ENCODE data around the gene IGF2BP3. TPM values are rescaled to one million over a fixed set of nuclear protein-coding genes. Genes with fewer than 3 reads are reported as not detected.

The IGF2BP3 gene
- total RNA-seq, 1 donor from 2014 or later, result 2.2 TPM

DNA sequence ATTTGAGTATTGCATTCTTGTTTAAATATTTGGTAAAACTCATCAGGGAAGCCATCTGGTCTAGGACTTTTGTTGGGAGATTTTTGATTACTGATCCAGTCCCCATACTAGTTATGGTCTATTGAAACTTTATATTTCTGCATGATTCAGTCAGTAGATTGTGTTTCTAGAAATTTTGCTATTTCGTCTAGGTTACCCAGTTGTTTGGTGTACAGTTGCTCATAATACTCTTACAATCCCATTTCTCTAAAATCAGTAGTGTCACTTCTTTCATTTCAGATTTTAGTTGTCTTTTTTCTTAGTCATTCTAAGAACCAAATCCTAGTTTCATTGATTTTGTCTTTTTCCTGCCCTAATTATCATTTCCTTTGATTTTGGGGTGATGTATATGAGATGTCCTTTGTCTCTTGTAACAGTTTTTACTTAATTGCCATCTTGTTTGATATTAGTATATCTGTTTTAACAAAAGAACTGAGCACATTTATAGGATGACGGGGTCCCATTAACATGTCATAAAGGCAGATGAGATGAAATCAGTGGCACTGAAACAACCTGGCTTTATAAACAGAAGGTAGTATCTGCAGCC, 163.3 kb downstream of the IGF2BP3 start:
- intact Hi-C loops (cut with micrococcal nuclease), result loop anchor here (10.0 kb wide), 1 partner anchor 1882 kb away; the partner anchor contains the start of gene SP4

DNA sequence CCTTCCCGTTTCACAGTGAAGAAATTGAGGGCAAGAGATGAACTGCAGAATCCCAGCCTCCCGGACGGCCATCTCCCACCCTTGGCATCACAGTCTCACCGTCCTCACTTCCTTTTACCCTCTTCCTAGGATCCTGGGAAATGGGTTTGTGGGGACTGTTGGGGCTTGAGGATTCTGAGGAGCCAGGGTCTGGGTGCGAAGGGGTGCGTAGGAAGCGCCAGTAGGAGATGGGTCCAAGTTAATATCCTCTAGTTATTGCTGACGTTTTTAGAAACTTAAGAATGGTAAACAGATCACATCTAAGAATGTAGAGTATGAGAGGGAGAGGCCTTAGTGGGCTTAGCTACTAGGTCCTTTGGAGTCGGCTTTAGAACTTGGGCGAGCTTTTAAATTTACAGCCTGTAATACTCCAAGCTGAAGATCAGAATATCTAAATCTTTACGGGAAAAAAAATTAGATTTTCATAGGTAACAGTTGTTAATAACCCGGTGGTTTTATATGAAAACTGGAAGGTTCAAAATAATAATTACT, 170.5 kb downstream of the IGF2BP3 start:
- intact Hi-C loops (cut with micrococcal nuclease), result loop anchor here (1.0 to 10.0 kb wide), 13 partner anchors 11 to 1875 kb away; partner anchors contain the start of genes CCDC126, HYCC1, KLHL7 and NUP42

DNA sequence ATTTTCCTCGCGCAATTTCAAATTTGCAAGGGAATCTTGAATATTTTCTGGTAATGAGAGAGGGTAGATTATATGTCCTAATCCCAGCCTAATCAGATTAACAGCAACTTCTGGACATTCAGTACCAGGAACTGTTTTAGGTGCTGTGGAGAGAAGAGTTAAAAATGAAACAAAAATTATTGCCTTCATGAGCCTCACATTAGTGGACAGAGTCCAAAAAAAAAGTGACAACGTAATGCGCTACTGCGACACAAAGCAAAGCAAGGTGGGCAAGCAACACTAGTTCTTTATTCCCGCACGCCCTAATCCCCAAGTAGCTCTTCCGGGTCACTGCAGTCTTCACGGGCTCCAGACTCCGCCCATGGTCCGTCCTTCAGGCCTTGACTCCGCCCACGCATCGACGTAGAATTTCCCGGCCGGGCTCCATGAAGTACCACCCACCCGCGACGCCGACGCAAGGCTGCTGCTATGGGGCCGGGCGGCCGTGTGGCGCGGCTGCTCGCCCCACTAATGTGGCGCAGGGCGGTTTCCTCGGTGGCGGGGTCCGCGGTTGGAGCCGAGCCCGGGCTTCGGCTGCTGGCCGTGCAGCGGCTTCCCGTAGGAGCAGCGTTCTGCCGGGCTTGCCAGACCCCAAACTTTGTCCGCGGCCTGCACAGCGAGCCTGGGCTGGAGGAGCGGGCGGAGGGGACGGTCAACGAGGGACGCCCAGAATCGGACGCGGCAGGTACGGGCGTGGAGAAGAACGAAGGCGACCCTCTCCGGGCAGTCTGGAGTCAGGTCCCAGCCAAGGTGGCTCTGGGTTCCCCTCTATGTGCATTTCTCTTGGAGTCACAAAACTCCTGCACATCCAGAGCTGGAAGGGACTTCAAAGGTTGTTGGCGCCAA, 171.2 kb downstream of the IGF2BP3 start, which contains the start of gene MALSU1:
MALSU1 (plus strand) TSS at position 455 of the 885 bp plus-strand sequence; CDS start at position 469, 14 bp downstream.
- intact Hi-C loops (cut with micrococcal nuclease), result loop anchor here (1.0 to 2.0 kb wide), 12 partner anchors 10 to 476 kb away; partner anchors contain the start of genes CCDC126, HYCC1, KLHL7 and NUP42

DNA sequence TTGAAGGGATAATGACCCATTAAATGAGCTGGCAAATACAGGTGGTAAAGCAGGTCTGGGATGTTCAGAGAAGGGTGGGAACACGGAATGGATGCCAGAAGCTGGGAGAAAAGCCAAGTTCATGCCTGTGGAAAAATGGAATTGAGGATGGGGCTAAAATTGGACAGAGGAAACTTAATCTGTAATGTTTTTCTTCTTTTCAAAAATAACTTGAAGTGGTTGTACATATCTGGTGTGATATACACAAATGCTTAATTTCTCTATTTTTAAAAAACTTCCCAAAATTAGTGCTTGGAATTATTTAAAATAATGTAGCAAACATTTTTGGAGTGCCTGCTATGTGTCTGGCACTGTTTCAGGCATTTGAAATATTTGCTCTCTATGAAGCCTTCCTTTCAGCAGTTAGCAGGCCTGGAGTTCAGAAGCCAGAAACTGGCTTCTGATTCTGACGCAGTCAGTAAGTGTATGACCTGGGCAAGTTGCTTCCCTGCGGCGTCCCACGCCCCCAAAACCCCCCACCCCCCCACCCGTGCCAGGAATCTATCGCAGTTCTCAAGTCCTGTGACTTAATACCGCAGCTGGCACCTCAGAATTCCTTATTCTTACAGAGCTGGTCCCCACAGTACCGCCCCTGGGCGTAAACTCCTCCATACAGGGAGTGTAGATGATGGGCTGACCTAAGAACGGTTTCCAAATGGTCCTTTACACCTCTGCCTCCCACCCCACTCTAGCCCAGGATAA, 172.0 kb downstream of the IGF2BP3 start:
- intact Hi-C loops (cut with micrococcal nuclease), result loop anchor here (2.0 kb wide), 1 partner anchor 476 kb away; the partner anchor contains the start of gene TOMM7

DNA sequence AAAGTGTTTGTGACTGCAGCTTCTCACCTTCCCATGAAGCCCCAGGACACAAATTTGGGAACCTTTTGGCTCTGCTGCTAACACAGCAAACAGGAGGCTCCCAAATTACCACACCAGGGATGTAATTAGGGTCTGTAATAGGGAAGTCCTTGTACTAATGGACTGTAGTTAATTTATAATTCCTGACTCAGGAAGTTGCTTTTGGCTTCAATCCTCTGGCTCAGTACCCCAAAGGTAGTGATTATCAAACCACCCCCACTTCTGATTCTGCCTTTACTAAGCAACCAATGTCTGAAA, 174.9 kb downstream of the IGF2BP3 start:
- intact Hi-C loops (cut with micrococcal nuclease), result no loop called here

DNA sequence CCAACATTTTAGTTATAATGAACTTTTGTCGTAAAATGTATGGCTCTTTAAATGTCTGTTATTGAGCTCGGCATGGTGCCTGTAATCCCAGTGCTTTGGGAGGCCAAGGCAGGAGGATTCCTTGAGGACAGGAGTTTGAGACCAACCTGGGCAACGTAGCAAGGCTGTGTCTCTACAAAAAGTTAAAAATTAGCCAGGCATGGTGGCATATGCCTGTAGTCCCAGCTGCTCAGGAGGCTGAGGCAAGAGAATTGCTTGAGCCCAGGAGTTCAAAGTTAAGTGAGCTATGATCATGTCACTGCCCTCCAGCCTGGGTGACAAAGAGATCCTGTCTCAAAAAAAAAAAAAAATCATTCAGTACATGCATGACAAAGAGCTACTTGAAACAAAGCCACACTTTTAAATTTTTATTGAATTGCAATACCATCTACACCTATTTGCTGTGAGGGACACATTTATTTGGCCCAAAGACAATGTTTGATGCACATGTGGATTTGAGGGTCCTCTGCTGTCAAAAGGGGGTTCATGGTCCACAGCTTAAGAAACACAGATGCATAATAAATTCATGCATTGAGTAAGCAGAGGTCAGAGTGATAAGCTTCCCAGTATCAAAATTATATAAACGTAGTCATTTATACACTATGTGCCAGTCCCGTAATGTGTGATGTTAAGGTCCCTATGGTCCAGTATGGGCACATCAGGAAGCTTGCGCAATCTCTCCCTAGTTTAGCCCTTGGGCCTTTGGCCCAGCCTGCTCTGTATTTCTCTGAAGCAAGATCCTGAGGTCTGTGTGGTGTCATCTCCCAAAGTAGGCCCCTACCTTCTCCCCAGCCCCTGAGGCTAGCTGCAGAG, 175.5 kb downstream of the IGF2BP3 start:
- intact Hi-C loops (cut with micrococcal nuclease), result no loop called here

DNA sequence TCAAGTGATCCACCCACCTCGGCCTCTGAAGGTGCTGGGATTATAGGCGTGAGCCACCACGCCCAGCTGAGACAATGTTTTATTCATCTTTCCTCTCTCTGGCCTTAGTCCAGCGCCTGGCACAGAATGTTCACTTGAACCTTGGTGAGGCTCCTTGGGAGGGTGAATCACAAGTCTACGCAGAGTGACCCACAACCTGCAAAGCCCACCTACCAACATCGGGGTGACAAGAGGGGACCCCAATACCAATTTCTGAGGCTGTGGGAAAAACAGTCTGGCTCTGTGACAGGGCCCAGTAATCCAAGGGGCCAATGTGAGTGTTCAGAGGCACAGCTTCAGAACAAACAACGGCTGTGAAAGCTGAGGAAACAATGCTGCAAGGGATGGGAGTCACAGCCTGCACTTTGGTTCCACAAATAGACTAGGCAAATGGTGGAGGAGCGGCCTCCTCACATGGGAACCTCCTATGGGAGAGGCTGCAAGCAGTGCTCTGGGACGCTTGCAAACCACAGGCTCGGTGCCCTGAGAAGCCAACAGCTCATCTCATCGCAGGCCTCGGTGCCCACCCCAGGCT, 176.7 kb downstream of the IGF2BP3 start:
- intact Hi-C loops (cut with micrococcal nuclease), result no loop called here

DNA sequence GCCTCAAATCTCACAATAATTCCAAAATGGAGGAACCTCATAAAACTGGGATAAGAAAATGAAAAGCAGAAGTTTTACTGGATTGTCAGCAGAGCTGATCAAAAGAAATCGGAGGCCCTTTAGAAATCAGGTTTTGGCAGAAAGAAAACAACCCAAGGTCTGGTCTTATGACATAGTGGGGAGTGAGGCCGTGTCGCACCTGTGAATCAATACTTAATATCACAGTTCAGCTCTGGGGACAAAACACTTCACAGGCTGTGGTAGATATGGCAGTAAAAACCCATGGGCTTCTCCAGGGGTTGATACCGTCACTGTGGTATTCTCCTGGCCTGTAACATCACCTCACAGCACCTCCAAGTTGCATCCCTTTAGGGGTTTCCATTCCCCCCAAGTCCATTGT, 177.7 kb downstream of the IGF2BP3 start:
- intact Hi-C loops (cut with micrococcal nuclease), result no loop called here

DNA sequence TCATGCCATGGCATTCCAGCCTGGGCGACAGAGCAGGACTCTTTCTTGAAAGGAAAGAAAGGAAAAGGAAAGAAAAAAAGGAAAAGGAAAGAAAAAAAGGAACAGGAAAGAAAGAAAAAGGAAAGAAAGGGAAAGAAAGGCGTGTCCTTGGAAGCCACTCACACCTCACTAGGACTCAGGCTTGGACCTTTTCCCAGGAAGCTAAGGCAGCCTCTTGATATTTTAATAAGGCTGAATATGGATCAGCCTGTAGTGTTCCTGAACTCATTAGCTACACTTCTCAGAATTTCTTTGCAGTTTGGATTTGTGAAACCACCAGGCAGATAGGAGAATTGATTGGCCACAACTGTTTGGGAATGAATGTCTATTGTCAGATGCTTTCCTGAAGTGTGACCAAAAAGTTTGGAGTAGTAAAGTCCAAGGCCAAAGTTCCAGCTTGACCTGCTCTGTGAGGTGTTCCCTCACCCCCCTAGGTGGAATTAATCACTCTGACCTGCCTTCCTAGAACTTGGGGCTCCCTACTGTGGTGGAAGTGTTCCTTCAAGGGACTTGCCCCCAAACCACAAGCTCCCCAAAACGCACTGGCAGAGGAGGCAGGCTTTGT, 178.2 kb downstream of the IGF2BP3 start:
- intact Hi-C loops (cut with micrococcal nuclease), result no loop called here

DNA sequence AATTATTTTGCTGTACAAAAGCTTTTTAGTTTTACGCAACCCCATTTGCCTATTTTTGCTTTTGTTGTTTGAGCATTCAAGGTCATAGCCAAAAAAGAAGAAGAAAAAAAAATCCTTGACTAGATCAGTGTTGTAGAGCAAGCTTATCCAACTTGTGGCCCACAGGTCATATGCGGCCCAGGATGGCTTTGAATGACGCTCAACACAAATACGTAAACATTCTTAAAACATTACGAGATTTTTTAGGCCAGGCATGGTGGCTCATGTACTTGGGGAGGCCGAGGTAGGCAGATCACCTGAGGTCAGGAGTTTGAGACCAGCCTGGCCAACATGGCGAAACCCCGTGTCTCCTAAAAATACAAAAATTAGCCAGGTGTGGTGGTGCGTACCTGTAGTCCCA, 179.3 kb downstream of the IGF2BP3 start:
- intact Hi-C loops (cut with micrococcal nuclease), result no loop called here

DNA sequence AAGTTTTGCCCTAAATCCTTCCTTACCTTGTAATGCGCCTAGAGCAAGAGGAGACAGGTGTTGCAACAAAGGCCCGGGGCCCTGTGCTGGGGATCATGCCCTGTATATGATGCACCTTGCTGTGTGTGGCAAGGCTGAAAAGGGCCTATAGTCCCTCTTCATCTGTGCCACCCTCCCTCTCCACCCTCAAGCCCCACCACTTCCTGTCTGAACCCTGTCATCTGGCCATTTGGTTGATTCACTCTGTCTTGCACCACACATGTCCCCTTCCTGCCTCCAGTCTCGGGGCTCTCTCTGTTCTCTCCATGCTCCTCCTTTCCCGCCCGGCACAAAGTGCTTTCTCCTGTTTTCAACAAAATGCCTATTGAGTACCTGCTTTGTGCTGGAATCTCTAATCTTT, 182.7 kb downstream of the IGF2BP3 start:
- intact Hi-C loops (cut with micrococcal nuclease), result no loop called here

DNA sequence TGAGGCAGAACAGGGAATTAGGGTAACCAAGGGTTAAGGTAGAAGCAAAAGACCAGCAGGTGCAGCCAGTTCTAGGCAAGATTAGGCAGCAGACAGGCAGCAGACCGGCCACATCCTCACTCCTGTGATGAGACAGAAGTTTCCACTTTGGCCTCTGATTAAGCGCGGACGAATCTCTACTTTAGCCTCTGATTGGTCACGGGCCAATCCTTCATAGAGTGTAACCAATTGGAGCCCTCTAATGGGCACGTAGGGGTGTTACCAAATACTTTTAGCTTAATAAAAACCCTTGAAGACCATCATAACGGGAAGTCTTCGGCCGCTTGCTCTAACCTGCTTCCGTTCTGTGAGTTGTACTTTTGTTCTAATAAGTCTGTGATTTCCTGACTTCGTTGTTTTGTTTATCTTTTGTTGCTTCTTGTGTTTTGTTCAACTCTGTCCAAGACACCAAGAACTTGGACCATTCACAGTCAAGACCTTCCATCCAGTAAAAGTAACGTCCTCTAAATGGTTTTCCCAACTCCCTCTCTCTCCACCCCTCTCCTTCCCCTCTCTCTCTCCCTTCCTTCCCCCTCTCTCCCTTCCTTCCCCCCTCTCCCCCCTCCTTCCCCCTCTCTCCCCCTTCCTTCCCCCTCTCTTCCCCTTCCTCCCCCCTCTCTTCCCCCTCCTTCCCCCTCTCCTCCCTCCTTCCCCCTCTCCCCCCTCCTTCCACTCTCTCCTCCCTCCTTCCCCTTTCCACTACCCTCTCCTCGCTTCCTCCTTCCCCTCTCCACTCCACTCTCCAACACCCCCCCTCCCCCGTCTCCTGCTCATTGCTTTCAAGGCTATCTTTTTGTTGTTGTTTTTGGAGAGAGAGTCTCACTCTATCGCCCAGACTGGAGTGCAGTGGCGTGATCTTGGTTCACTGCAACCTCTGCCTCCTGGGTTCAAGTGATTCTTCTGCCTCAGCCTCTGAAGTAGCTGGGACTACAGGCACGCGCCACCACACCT, 184.3 kb downstream of the IGF2BP3 start:
- intact Hi-C loops (cut with micrococcal nuclease), result no loop called here

DNA sequence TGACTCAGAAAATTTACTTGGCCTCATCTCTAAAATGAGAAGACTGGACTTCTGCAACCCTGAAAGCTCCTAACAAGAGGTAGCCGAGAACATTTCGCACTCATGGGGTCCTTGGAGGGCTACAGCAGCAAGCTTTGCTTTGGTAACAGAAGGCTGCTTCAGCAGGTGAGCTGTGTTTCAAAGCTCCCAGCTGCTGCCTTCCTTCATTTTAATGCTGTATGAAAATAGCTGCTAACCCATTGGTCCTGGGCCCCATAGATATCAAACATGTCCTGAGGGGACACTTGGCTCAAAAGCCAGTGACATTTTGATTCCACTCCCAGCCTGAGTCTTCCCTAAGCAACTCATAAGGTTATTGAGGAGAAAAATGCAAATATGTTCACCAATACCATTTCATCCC, 185.4 kb downstream of the IGF2BP3 start:
- intact Hi-C loops (cut with micrococcal nuclease), result no loop called here

DNA sequence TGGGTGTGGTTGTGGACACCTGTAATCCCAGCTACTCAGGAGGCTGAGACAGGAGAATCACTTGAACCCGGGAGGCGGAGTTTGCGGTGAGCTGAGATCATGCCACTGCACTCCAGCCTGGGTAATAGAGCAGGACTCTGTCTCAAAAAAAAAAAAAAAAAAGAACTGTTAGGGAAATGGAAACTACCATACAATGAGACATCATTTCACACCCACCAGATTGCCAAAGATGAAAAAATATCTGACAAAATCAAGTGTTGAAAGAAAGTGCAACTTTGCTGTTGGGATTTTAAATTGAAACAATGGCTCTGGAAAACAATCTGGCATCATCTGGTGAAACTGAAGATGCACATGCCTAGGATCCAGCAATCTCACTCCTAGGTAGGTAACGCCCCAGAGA, 187.2 kb downstream of the IGF2BP3 start:
- intact Hi-C loops (cut with micrococcal nuclease), result no loop called here

DNA sequence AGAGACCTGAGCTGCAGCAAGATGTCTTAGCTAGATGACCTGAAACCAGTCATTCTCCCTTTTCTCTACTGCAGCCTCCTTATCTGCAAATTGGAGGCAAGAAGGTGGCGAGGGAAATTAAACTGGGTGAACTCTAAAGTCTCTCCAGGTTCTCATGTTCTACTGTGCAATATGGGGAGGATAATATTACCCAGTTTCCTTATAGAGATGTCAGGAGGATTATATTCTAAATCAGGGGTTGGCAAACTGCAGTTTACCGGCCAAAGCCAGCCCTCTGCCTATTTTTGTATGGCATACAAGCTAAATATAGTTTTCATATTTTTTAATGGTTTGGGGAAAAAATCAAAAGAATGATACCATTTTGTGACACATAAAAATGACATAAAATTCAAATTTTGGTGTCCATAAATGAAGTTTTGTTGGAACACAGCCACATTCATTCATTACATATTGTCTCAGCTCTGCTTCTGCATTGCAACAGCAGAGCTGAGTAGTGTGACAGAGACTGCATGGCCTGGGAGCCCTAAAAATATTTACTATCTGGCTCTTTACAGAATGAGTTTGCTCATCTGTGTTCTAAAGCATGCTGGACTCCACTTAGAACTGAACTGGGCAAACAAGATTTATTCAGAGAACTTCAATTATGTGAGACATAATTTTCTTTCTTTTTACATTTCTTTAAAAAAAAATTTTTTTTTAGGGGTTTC, 190.3 kb downstream of the IGF2BP3 start:
- intact Hi-C loops (cut with micrococcal nuclease), result loop anchor here (10.0 kb wide), 2 partner anchors 425 to 1295 kb away; partner anchors contain the start of gene PALS2

DNA sequence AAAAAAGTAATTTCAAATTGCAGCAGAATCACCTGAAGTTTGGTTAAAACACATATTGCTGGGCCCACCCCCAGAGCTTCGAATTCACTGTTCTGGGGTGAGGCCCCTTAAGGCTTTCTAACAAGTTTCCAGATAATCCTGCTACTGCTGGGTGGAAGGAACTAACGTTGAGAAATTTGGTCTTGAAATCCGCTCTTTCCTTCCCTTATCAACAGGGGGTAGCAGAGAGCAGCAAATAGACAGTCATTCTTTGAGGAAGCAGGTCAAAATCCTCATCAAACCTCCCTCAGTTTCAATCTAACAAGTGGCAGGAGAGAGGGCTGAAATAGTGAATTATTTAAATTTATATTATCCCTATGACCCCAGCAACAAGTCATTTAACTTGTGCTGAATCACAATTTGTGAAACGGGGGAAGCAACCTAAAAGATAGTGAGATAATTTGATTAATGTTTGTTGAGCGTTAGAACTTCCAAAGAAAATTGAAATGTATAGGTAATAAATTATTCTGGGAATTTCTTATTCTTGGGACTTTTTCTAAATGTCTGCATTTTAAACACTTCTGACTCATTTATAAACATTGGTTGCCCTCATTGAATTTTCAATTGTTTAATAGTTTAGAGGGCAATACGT, 192.8 kb downstream of the IGF2BP3 start:
- intact Hi-C loops (cut with micrococcal nuclease), result loop anchor here (1.0 to 10.0 kb wide), 9 partner anchors 22 to 1297 kb away; partner anchors contain the start of genes MALSU1 and PALS2

DNA sequence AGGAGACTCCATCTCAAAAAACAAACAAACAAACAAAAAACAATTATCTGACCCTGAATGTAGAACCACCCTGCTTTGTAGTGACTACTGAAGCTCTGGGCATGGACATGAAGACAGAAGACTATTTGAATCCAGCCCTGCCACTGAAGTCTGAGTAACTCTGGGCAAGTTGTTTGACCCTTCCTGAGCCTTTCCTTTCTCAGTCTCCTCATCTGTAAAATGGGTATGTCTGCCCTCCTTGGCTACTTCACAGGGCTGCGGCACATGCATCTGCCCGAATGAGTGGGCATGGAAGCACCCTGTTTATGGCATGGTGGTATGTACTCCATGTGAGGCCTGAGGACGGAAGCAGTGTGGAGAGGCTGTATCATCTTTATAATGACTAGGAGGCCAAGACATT, 193.3 kb downstream of the IGF2BP3 start:
- intact Hi-C loops (cut with micrococcal nuclease), result loop anchor here (1.0 to 10.0 kb wide), 9 partner anchors 22 to 1298 kb away; partner anchors contain the start of genes MALSU1 and PALS2

Data from T-helper 1 cell treated with Interleukin-12 subunit alpha and Interleukin-12 subunit beta and Interleukin-4 antibody, amounts not matched to agents 30 ng/mL and 1 ng/mL, for 36 hours (primary cell).